GM20000 (cell line): ENCODE results near the gene TMEM255B.

ENCODE experiments used
- DNase-seq: peaks from one replicate; pipeline ENCODE4 v3.0.0; 2012; ENCODE audit warnings: low spot score
- CTCF ChIP-seq: IDR thresholded peaks from 2 replicates; pipeline ENCODE4 v1.5.1; 2012; ENCODE audit warnings: mild to moderate bottlenecking, control low read depth; ENCODE audit errors: extremely low read depth, missing control alignments

TMEM255B gene

DNA sequence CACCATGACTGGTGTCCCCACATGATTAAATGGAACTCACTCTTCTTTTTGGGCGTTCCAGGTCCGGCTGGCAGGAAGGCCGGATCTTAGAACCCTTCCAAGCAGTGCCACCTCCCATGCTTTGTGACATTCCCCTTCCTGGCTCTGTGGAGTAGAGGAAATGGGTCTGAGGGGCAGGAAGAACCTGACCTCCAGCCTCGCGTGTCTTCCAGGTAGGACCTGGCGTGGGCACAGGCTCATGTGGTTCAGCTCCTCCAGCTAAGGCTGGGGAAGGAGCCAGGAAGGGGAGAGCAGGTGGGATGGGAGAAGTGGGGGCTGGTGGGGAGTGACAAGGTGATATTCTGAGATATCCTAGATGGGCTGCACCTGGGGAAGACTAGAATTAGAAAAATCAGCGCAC lies 2.1 kb downstream of the TMEM255B start:
- TF ChIP-seq CTCF, result no peak
- no peak for DNase-seq

GRCh38 chr13:113762075-113762474 lies 3.0 kb downstream of the TMEM255B start:
- no peak for DNase-seq
- no peak for TF ChIP-seq CTCF

DNA sequence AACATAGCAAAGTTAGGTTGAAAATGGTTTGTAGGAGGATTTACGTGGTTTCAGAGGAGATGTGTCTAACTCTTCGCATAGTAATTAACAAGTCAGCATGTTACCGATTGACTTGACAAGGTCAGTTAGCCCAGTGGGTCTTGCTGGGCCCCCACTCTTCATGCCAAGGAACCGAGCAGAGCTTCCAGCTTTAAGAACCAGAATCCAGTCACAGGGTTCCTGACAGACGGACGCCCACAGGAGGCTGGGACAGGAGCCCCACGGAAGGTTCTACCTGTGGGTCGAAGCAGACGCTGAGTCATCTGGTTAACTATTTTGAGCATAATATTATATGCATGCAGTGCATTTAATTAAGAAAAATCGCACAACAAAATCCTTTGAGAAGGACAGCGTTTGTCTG lies 3.5 kb downstream of the TMEM255B start:
- no peak for TF ChIP-seq CTCF
- no peak for DNase-seq

- DNase-seq, result no peak
These were observed 4.2 kb downstream of the TMEM255B start for GRCh38 chr13:113763254-113763653.

DNA sequence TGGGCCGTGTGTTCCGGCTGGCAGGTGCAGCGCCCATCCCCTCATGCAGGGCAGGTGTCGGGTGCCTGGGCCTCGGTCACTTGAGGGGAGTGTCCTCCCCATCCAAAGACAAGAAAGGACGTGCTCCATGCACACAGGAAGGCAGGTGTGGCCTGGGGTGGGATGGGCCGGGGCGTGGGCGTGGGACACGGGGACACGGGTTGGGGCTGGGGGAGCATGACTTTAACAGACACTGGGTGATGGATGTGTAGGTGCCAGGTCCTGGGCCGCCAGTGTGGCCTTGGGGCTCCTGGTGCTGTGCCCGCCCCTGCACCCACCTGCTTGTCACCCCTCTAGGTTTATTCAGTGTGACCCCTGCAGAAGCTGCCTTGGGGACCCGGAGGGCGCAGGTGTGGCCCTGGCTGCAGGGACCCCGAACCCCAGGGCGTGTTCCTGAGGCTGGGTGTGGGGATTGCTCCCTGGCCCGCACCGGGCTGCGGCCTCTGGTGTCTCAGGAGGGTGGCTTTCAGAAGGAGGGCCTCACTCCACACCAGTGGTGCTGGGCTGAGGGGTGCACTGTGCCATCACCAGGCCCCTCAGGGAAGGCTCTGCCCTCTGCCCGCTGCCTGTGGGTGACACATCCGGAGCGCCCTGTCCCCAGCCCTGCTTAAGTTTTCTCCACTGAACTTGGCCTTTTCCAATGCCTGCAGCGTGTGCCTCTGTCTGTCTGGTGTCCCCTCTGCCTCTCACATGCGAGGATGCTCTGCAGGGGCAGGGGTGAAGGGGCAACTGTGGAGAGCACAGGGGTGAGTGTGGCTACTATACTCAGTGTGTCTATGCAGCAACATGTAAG lies 5.2 kb downstream of the TMEM255B start:
- TF ChIP-seq CTCF, result no peak

More at GRCh38 chr13:113763254-113763653, 4.2 kb downstream of the TMEM255B start:
- TF ChIP-seq CTCF, result no peak

DNA sequence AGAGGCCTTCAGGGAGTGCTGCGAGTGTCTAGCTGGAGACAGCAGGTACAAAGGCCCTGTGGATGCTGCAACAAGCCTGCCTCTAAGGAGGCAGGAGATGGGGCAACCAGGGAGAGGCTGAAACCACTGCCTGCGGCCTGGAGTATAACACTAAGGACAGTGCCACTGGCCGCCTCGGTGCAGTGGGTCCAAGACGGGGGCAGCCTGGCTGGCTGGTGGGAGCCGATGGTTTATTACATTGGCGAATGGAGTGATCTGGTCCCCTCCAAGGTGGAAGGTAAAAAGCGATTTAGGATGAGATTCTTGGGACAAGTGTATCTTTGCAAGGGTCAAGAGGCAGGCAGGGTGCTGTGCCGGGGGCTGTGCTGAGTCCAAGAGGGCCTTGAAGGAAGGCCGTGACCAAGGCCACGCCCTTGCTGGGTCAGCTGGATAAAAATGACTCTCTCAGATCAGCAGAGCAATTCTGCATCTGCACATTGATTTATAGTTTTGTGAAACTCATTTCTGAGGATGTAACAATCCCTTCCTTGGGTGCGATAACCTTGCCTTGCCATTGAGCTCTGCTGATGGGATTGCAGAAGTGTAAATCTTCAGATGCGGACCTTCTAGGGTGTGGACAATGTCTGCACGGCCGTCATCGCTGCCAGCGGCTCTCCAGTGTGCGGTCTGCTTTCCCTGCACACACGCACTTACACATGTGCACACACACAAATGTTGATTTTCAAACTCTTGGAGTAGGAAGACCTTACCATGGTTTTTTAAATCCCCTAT lies 6.0 kb downstream of the TMEM255B start:
- no peak for TF ChIP-seq CTCF
- DNase-seq, result no peak

More for the DNA sequence above, 5.2 kb downstream of the TMEM255B start:
- DNase-seq, result no peak

DNA sequence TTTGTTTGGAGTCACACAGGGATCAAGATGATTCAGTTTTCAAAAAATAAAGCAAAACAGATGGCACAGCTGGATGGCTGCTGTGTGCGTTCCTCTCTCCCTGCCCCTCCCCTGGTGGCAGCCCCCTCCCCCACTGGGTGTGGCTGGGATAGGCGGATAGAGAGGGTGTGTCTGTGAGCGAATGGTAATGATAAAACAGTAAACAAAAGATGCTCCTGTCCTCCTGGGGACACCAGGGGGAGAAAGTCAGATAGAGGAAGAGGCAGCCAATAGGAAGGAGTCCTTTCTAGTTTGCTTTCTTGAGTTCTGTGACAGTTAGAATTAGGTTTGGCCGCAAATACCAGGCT lies 6.5 kb downstream of the TMEM255B start:
- TF ChIP-seq CTCF, result no peak

More for the DNA sequence above, 6.5 kb downstream of the TMEM255B start:
- no peak for DNase-seq
